Effector CD4-positive, alpha-beta T cell (primary cell): ENCODE data around the gene ACO2.
A peak's percentile ranks its signal among the peaks of the same experiment; 100 is the strongest.

Experiments
- DNase-seq: peaks from one replicate; pipeline ENCODE4 v3.0.0-alpha.2; 2020

ACO2 gene

DNA sequence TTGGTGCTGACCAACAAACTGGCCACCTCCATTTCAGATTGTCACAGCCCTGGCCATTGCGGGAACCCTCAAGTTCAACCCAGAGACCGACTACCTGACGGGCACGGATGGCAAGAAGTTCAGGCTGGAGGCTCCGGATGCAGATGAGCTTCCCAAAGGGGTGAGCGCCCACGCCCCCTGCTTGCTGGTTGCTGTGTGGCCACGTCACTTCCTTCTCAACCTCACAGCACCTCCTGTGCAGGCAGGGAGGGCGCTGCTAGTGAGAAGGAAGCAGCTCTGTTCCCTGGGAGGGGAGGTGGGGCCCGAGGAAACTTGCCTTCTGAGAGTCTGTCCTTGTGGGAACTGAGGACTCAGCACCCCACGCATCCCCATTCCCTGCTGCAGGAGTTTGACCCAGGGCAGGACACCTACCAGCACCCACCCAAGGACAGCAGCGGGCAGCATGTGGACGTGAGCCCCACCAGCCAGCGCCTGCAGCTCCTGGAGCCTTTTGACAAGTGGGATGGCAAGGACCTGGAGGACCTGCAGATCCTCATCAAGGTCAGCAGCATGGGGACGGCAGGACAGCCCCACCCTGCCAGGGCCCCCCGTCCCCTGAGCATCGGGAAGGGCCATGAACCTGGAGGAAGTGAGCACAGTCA is 56.0 kb downstream of the ACO2 start:
- peak; percentile 36 for DNase-seq

GRCh38 chr22:41525450-41526225 is 56.7 kb downstream of the ACO2 start:
- no peak for DNase-seq

- no peak for DNase-seq
These were observed 57.4 kb downstream of the ACO2 start for GRCh38 chr22:41526226-41526829.

- peak; percentile 71 for DNase-seq
These were observed 58.2 kb downstream of the ACO2 start for GRCh38 chr22:41526830-41527799.

GRCh38 chr22:41528132-41528766 is 59.3 kb downstream of the ACO2 start:
- no peak for DNase-seq

DNA sequence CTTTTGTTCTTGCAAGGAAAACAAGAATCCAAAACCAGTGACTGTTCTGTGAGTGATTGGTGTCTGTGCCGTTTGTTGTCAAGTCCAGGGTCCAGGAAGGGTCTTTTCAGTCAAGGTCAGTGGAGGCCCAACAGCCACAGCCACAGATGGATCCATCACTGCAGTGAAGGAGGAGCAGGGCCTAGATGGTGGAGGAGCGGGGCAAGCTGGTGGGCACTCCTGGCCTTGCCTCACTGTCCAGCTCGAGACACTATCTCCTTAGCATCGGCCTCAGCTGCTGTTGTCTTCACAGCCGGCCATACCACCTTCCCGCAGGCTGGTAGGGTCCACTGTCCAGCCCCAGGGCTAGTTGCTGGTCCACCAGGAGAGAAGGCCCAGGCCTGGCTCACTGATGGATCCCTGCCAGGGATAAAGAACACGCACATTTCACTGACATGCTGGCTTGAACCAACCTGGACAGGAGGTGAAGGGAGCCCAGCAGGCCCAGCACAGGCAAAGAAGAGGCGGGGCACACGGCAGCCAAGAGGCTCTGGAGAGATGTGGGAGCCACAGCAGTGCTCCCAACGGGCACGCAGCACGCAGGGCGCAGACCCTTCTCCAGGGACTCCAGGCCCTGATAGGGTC is 60.1 kb downstream of the ACO2 start:
- no peak for DNase-seq

- DNase-seq: no peak
These were observed 62.2 kb downstream of the ACO2 start for GRCh38 chr22:41530890-41531714.

DNA sequence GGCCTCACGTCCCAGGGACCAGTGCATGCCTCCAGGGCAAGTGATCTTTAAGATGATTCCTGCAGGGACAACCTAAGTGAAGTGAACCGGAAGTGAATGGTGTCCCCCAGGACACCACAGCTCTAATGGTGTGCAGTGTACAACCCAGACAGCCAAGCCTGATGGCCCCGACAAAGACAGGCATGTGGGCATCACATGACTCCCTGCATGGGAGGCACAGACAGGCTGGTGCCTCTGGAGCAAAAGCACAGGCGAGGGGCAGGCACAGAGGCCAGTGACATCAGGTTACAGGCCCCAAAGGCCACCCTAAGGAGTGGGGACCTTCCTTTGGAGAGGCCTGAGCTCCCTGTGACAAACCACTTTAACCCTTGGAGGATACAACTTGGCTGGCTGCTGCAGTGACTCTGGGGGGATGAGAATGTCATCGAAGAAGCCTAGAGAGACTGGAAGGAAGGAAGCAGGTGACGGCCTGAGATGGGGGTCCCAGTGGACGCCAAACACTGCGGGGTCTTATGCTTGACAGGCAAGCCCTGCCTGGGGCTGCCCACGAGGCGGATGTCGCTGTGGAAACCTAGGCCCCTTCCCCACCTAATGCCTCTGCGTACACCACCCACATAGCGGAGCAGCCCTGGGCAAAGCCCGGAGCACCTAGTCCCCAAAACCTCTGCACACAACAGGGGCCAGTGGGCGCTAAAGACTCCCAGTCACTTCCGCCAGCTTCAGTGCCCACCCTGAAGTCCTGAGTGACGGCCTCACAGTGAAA is 63.0 kb downstream of the ACO2 start:
- no peak for DNase-seq

DNA sequence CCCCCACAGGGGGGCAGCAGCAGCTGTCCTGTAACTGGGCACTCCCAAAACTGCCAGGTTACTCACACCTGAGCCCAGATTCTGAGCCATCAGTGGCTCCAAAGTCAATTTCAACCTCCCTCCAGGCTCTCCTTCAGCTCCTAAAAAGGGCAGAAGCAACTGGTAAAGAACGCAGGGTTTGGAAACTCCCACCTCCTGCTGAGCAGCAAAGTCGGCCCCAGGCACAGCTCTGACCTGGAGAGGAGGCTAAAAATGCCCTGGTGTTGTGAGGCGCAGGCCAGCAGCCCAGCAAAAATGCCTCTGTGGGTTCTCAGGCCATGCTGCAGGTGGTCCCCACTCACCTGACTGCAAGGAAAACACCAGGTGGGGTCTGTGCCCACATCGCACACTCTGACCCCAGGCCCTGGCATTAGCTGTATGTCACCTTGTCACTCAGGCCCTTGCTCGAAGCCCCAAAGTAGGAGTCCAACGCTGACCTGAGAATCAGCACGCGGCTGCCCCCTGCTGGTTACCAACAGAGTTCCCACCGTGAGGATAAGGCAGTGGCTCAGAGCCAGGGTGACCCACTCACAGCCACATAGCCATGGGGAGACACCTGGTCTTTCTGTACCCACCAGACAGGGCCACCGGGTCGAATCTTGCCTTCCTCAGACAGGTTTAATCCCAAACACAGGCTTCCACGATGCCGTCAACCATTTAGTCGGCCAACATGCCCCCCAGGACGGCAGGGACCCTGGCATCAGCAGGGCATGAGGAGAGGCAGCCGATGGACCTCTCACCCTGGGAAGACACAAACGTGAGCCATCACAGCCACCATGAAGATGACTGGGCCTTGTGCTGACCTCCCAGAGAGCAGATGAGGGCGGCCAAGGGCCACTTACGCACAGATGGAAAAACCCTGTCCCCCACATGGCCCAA is 64.2 kb downstream of the ACO2 start:
- DNase-seq: peak; percentile 58

DNA sequence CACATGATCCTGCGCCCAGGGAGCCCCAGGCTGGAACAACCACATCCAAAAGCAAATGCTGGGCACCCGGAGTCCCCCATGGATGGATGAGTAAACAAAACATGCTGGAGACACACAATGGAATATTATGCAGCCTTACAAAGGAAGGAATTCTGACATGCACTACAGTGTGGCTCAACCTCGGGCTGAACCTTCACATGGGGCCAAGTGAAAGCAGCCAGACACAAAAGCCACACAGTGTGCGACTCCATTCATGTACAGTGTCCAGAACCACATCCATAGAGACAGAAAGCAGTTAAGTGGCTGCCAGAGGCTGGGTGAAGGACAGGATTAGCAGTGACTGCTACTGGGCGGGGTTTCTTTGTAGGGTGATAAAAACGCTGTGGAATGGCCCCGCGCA is 65.3 kb downstream of the ACO2 start:
- no peak for DNase-seq

DNA sequence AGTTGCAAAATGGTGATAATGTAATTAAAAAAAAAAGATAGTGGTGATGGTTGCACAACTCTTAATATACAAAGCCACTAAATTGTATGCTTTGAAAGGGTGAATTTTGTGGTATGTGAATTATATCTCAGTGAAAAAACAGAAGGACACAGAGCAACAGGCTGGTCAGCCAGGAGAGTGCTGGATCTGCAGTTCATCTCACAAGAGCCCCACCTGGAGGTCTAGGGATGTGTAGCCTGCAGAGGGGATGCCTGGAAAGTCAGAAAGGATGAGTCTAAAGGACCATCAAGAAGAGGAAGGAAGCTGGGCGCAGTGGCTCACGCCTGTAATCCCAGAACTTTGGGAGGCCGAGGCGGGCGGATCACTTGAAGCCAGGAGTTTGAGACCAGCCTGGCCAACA is 66.3 kb downstream of the ACO2 start:
- DNase-seq: no peak

- no peak for DNase-seq
These were observed 68.3 kb downstream of the ACO2 start for GRCh38 chr22:41537203-41537602.

- DNase-seq: no peak
These were observed 69.7 kb downstream of the ACO2 start for GRCh38 chr22:41538583-41538982.

DNA sequence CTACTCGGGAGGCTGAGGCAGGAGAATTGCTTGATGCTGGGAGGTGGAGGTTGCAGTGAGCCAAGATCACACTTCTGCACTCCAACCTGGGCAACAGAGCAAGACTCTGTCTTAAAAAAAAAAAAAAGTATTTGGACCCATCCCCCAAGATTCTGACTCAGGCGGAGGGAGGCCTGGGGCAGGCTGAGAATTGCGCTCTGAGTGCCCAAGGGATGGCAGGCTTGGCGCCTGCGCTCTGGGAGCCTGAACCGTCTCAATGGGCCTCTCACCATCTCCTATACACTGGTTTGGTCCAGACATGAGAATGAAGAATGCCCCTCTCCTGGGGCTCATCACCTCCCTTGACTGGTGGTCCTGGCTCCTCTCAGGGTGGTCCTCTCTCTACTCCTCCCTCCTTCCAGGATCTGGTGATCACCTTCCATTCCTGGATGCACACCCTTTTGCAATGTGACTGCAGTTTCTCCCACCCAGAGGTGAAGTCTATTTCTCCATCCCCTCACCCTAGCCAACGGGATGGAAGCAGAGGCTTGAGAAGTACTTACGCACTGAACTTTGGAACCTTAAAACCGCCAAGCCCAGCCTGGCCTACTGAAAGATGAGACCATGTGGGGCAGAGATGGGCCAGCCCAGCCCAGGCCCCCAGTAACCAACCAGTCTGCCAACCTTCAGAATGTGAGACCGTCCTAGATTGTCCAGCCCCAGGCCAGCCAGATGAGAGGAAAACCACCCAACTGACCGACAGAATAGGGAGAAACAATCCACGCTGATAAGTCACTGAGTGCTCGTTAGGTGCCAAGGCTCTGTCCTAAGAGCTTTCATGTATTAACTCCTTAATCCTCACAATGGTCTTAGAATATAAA is 70.5 kb downstream of the ACO2 start:
- no peak for DNase-seq

DNA sequence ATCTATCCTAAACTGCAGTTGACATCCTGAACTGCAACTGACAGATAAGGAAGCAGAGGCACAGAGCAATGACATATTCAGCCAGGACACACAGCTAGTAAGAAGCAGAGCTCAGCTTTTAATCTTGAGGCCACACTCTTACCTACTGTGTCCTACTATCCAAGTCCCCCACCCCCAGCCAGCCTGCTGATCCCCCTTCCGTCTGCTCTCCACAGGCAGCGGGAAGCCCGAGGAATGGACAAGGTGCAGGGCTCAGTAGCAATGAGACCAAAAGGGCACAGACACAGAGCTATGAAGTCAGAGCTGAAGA is 71.0 kb downstream of the ACO2 start:
- no peak for DNase-seq

GRCh38 chr22:41540365-41540764 is 71.4 kb downstream of the ACO2 start:
- no peak for DNase-seq

GRCh38 chr22:41541484-41541883 is 72.6 kb downstream of the ACO2 start:
- DNase-seq: no peak

DNA sequence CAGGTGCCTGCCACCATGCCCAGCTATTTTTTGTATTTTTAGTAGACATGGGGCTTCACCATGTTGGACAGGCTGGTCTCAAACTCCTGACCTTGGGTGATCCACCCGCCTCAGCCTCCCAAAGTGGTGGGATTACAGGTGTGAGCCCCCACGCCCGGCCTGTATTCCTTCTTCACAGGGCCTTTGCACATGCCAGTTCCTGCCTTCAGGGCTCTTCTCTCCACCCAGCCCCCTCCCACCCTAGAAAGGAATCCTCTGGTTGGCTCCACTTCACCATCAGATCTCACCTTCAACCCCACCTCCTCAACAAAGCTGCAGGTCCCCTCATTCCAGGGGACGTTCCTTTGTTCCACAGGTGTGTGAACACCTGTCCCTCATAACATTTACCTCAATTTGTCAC is 73.3 kb downstream of the ACO2 start:
- DNase-seq: no peak
